Loucy (cell line): ENCODE data around the gene FSTL3.

ENCODE experiments used
- CTCF ChIP-seq: fragments of 200-600 bp; sonication (generic); conservative IDR thresholded peaks from 2 replicates; pipeline ENCODE4 v1.5.1; 2014; ENCODE audit warnings: mild to moderate bottlenecking, antibody characterized with exemption, low read length
- EZH2phosphoT487 ChIP-seq: fragments of 200-600 bp; IDR thresholded peaks from 2 replicates; pipeline ENCODE4 v1.6.1; 2018; ENCODE audit warnings: antibody characterized with exemption, mild to moderate bottlenecking, moderate library complexity, borderline replicate concordance

- TF ChIP-seq CTCF (no peak), EZH2phosphoT487 (no peak)
Observed at GRCh38 chr19:655691-656090, 20.5 kb upstream of the FSTL3 start.
